Muscle layer of colon (tissue), 2 donors: ENCODE results near the gene FBXW12.
A peak's percentile ranks its signal among the peaks of the same experiment; 100 is the strongest.

ENCODE experiments used
- H3K27ac ChIP-seq: one replicate; pipeline ENCODE4 v1.7.0; 2013; ENCODE audit warnings: low read depth, mild to moderate bottlenecking, low read length, moderate library complexity
- H3K27me3 ChIP-seq, 2 donors: one replicate each; pipeline ENCODE4 v1.7.0; 2013; ENCODE audit warnings: low read length in 2 of 2, mild to moderate bottlenecking in 2 of 2; ENCODE audit not compliant: insufficient read depth in 2 of 2, control insufficient read depth in 1 of 2
- H3K36me3 ChIP-seq: one replicate; pipeline ENCODE4 v1.7.0; 2013; ENCODE audit warnings: mild to moderate bottlenecking, low read length; ENCODE audit not compliant: insufficient read depth
- H3K4me1 ChIP-seq: one replicate; pipeline ENCODE4 v1.7.0; 2013; ENCODE audit warnings: mild to moderate bottlenecking, low read length; ENCODE audit not compliant: insufficient read depth
- H3K4me3 ChIP-seq, 2 donors: one replicate each; pipeline ENCODE4 v1.7.0; 2013; ENCODE audit warnings: low read length in 2 of 2, low read depth in 1 of 2, mild to moderate bottlenecking in 1 of 2, moderate library complexity in 1 of 2
- H3K9ac ChIP-seq: one replicate; pipeline ENCODE4 v1.7.0; 2013; ENCODE audit warnings: low read length
- H3K9me3 ChIP-seq: one replicate; pipeline ENCODE4 v1.7.0; 2013; ENCODE audit warnings: mild to moderate bottlenecking, low read length
- donor health status: abdominal sarcoma.
- donor health status: Adenocarcinoma of cecum.

Gene FBXW12

GRCh38 chr3:48418140-48418539, 46.1 kb downstream of the FBXW12 start:
- Histone ChIP-seq H3K9ac (no peak overlapping the region), H3K27me3 (no peaks in the 10 kb centered on the region), H3K9me3 (no peaks in the 10 kb centered on the region), H3K36me3 (peaks cover 72% of the 10 kb centered on the region), H3K27ac (no peak overlapping the region), H3K4me1 (peaks cover 16% of the 10 kb centered on the region), H3K4me3 (no peak overlapping the region)

- peaks cover 21% of the 10 kb centered on the region for H3K4me1 ChIP-seq
- no peak overlapping the region for H3K9ac ChIP-seq
- H3K36me3 ChIP-seq, result peaks cover 72% of the 10 kb centered on the region
- no peaks in the 10 kb centered on the region for H3K9me3 ChIP-seq
- no peaks in the 10 kb centered on the region for H3K27me3 ChIP-seq
- no peak overlapping the region for H3K27ac ChIP-seq
- no peak overlapping the region for H3K4me3 ChIP-seq
Observed at GRCh38 chr3:48418651-48419050, 46.6 kb downstream of the FBXW12 start.

- Histone ChIP-seq H3K4me1 (peaks cover 20% of the 10 kb centered on the region), H3K9me3 (no peaks in the 10 kb centered on the region), H3K36me3 (peaks cover 67% of the 10 kb centered on the region), H3K9ac (no peak overlapping the region), H3K4me3 (no peak overlapping the region), H3K27ac (no peak overlapping the region), H3K27me3 (no peaks in the 10 kb centered on the region)
Observed at GRCh38 chr3:48419149-48419548, 47.1 kb downstream of the FBXW12 start.

- Histone ChIP-seq H3K4me1 (peaks cover 20% of the 10 kb centered on the region), H3K4me3 (no peak overlapping the region), H3K27ac (no peak overlapping the region), H3K36me3 (peaks cover 62% of the 10 kb centered on the region), H3K27me3 (no peaks in the 10 kb centered on the region), H3K9me3 (no peaks in the 10 kb centered on the region), H3K9ac (no peak overlapping the region)
Observed at GRCh38 chr3:48419597-48419996, 47.6 kb downstream of the FBXW12 start.

- H3K27ac ChIP-seq, result no peak overlapping the region
- H3K4me1 ChIP-seq, result peaks cover 27% of the 10 kb centered on the region
- no peaks in the 10 kb centered on the region for H3K9me3 ChIP-seq
- no peak overlapping the region for H3K9ac ChIP-seq
- H3K27me3 ChIP-seq, result no peaks in the 10 kb centered on the region
- no peak overlapping the region for H3K4me3 ChIP-seq
- peaks cover 53% of the 10 kb centered on the region for H3K36me3 ChIP-seq
Observed at GRCh38 chr3:48420561-48420960, 48.5 kb downstream of the FBXW12 start.

GRCh38 chr3:48422272-48422671, 50.3 kb downstream of the FBXW12 start:
- H3K9ac ChIP-seq, result no peak overlapping the region

GRCh38 chr3:48422681-48423080, 50.7 kb downstream of the FBXW12 start:
- H3K9ac ChIP-seq, result no peak overlapping the region
- H3K27ac ChIP-seq, result peak overlapping the region; percentile 22

More at GRCh38 chr3:48422272-48422671, 50.3 kb downstream of the FBXW12 start:
- H3K27me3 ChIP-seq, result no peaks in the 10 kb centered on the region
- no peak overlapping the region for H3K27ac ChIP-seq
- H3K9me3 ChIP-seq, result no peaks in the 10 kb centered on the region
- H3K4me3 ChIP-seq, result no peak overlapping the region
- peaks cover 40% of the 10 kb centered on the region for H3K36me3 ChIP-seq
- peaks cover 44% of the 10 kb centered on the region for H3K4me1 ChIP-seq

GRCh38 chr3:48423241-48423882, 51.3 kb downstream of the FBXW12 start:
- peak overlapping the region; percentile 22 for H3K27ac ChIP-seq
- peaks cover 35% of the 10 kb centered on the region for H3K36me3 ChIP-seq
- peaks cover 55% of the 10 kb centered on the region for H3K4me1 ChIP-seq
- H3K9me3 ChIP-seq, result no peaks in the 10 kb centered on the region
- H3K4me3 ChIP-seq, result no peak overlapping the region
- no peak overlapping the region for H3K9ac ChIP-seq
- no peaks in the 10 kb centered on the region for H3K27me3 ChIP-seq

More at GRCh38 chr3:48422681-48423080, 50.7 kb downstream of the FBXW12 start:
- Histone ChIP-seq H3K4me3 (no peak overlapping the region), H3K27me3 (no peaks in the 10 kb centered on the region), H3K36me3 (peaks cover 36% of the 10 kb centered on the region), H3K4me1 (peaks cover 49% of the 10 kb centered on the region), H3K9me3 (no peaks in the 10 kb centered on the region)

- Histone ChIP-seq H3K9me3 (no peaks in the 10 kb centered on the region), H3K4me1 (peaks cover 55% of the 10 kb centered on the region), H3K27me3 (no peaks in the 10 kb centered on the region), H3K9ac (no peak overlapping the region), H3K36me3 (peaks cover 35% of the 10 kb centered on the region), H3K4me3 (no peak overlapping the region), H3K27ac (peak overlapping the region; percentile 89)
Observed at GRCh38 chr3:48423883-48424695, 52.1 kb downstream of the FBXW12 start.

- Histone ChIP-seq H3K27me3 (no peaks in the 10 kb centered on the region), H3K4me1 (peaks cover 59% of the 10 kb centered on the region), H3K27ac (peak overlapping the region; percentile 89), H3K9ac (peak overlapping the region; percentile 32), H3K4me3 (peak overlapping the region; percentile 4 to 63), H3K36me3 (peaks cover 24% of the 10 kb centered on the region), H3K9me3 (no peaks in the 10 kb centered on the region)
Observed at GRCh38 chr3:48425281-48425812, 53.3 kb downstream of the FBXW12 start.

GRCh38 chr3:48426401-48426909, 54.4 kb downstream of the FBXW12 start:
- H3K4me3 ChIP-seq, result peak overlapping the region; percentile 9 to 63
- H3K4me1 ChIP-seq, result peaks cover 62% of the 10 kb centered on the region
- peak overlapping the region; percentile 32 for H3K9ac ChIP-seq
- no peaks in the 10 kb centered on the region for H3K9me3 ChIP-seq
- H3K36me3 ChIP-seq, result peaks cover 18% of the 10 kb centered on the region
- peak overlapping the region; percentile 89 for H3K27ac ChIP-seq
- no peaks in the 10 kb centered on the region for H3K27me3 ChIP-seq
